Heart left ventricle (tissue), 16 donors: ENCODE measurements around the gene CADM2. TPM values are rescaled to one million over a fixed set of nuclear protein-coding genes. Genes with fewer than 3 reads are reported as not detected.

Source experiments
- ATAC-seq, 4 donors: fragments of 200-7000 bp; cut with Tn5 transposase; one replicate each; pipeline ENCODE4 v1.9.1; 2020 to 2022; ENCODE audit warnings: moderate library complexity in 4 of 4, mild to moderate bottlenecking in 3 of 4, moderate number of reproducible peaks in 1 of 4
- DNase-seq, 5 donors: peaks; one replicate each; pipeline ENCODE4 v3.0.0-alpha.2; 2020
- H3K27ac ChIP-seq, 12 donors: fragments of 200-600 bp; sonication (generic) in 4 of 12; one replicate each; pipeline versions ENCODE4 v1.5.0 to v1.8.0; 2016 to 2022; ENCODE audit warnings: mild to moderate bottlenecking in 2 of 12
- H3K27me3 ChIP-seq, 9 donors: fragments of 200-600 bp; sonication (generic) in 2 of 9; one replicate each; pipeline versions ENCODE4 v1.5.1 to v1.8.0; 2016 to 2022; ENCODE audit warnings: mild to moderate bottlenecking in 3 of 9
- H3K36me3 ChIP-seq, 9 donors: fragments of 200-600 bp; sonication (generic) in 2 of 9; one replicate each; pipeline versions ENCODE4 v1.5.0 to v1.8.0; 2018 to 2022; ENCODE audit warnings: mild to moderate bottlenecking in 2 of 9
- H3K4me1 ChIP-seq, 12 donors: fragments of 200-600 bp; sonication (generic) in 4 of 12; one replicate each; pipeline versions ENCODE4 v1.5.0 to v1.8.0; 2016 to 2022; ENCODE audit warnings: mild to moderate bottlenecking in 3 of 12
- H3K4me3 ChIP-seq, 12 donors: fragments of 200-600 bp; sonication (generic) in 4 of 12; one replicate each; pipeline versions ENCODE4 v1.5.0 to v1.8.0; 2017 to 2022; ENCODE audit warnings: mild to moderate bottlenecking in 9 of 12, moderate library complexity in 4 of 12
- H3K9me3 ChIP-seq, 12 donors: fragments of 200-600 bp; sonication (generic) in 4 of 12; one replicate each; pipeline versions ENCODE4 v1.5.0 to v1.8.0; 2016 to 2022; ENCODE audit warnings: mild to moderate bottlenecking in 1 of 12
- CTCF ChIP-seq, 12 donors: fragments of 200-600 bp; sonication (generic) in 4 of 12; IDR thresholded peaks; one replicate each; pipeline versions ENCODE4 v1.5.0 to v1.8.0; 2018 to 2022; ENCODE audit warnings: antibody characterized with exemption in 12 of 12, mild to moderate bottlenecking in 5 of 12
- POLR2A ChIP-seq, 2 donors: fragments of 450-650 bp; IDR thresholded peaks; one replicate each; pipeline ENCODE4 v1.6.1; 2017; ENCODE audit warnings: antibody characterized with exemption in 2 of 2, mild to moderate bottlenecking in 2 of 2, moderate library complexity in 2 of 2
- WGBS, 4 donors: extraction: QIAGEN DNeasy Blood & Tissue Kit in 2 of 4; methylation state at CpG; one replicate each; pipeline versions ENCODE4 v1.1.5 to v1.1.7; 2013 to 2018; 5-methylcytosine and 5-hydroxymethylcytosine counted together
- intact Hi-C, 10 donors: fragments of 100-400 bp; cut with DNase I; formaldehyde crosslinking; loops; one replicate each; pipeline versions ENCODE4 v1.11.1 to v1.14.2; 2022
- microRNA-seq, 4 donors: library from miRNA; unstranded; fragments of <30 nt; microRNA quantifications; one replicate each; pipeline versions ENCODE4 to v1.2.0, GENCODE V29; 2017 to 2020
- polyA plus RNA-seq, 2 donors: library from polyadenylated mRNA; stranded (reverse); fragments of 200-250 nt; gene quantifications; one replicate each; pipeline ENCODE4 v1.2.3, GENCODE V29; 2013
- total RNA-seq, 9 donors: library from RNA; depleted of rRNA in 2 of 9; stranded (reverse); fragments of >200 nt in 2 of 9; fragmentation: NEBNext Ultra II Directional in 3 of 9; extraction: Animal tissue kit (Norgen Biotek cat#: 25700) in 3 of 9; gene quantifications; one replicate each; pipeline versions ENCODE4 v1.1.0 to v1.2.4, GENCODE V29; 2016 to 2023
- donor health status: ischemic (EF 13 %, LVEDD 7.1; RV severe dilation, severe dysfunction).
- donor health status: healthy with polysubstance abuse.
- donor health status: DM: no; HTN: yes; CAD: no.
- donor health status: DM: no; HTN: no; CAD: no.
- donor health status: ischemic (EF 25% LVEDD 6.9; RV normal size, moderate dysfunction).
- donor health status: ischemic (EF 25% LVEDD 5.7; RV mildly dilated, moderate dysfunction).
- donor health status: healthy.
- donor health status: DM: yes; HTN: yes; CAD: no.
- donor health status: ischemic (EF 35%, LVEDD 5.7; RV mildly dilated, moderate dysfunction).
- donor health status: nonischemic (EF 11% LVEDD 7.7; RV severe dilation, severe dysfunction).
- donor health status: DM: yes; HTN: yes; CAD: no.
- donor health status: PGD.
- donor health status: ischemic (EF 29% LVEDD 5.4; RV normal size, mild dysfunction).
- donor health status: nonischemic (EF 23%, LVEDD 6.1; RV moderate dilation, normal function).

The CADM2 gene
- total and polyA plus RNA-seq, 11 donors, result 0.19 to 2.3 (median 0.69) TPM

GRCh38 chr3:86109434-86109833, 1150.6 kb downstream of the CADM2 start:
- Histone ChIP-seq H3K4me1 (no peaks in the 10 kb centered on the region), H3K36me3 (no peaks in the 10 kb centered on the region), H3K27ac (no peak overlapping the region), H3K27me3 (no peaks in the 10 kb centered on the region), H3K9me3 (peaks cover 0 to 12% (median 0%) of the 10 kb centered on the region in 12 donors), H3K4me3 (no peak overlapping the region)
- DNase-seq (no peak), ATAC-seq (no peak)
- TF ChIP-seq POLR2A (IDR thresholded peaks at IDR 0.05), result no peak
- no peak for TF ChIP-seq CTCF (IDR thresholded peaks at IDR 0.05)
- 55 to 68% (median 60%) methylated on average over 2 of the region's 2 CpGs for WGBS, 4 donors
- intact Hi-C loops, result no loop called here

Small RNA genes within 50 kb of the gene (microRNA-seq; reads per million reads assigned to microRNA genes)
- gene MIR5688, result 0 reads per million in 4 donors
